GM12891 (cell line): Measurements from ENCODE around the gene TMSB4X.
A peak's percentile ranks its signal among the peaks of the same experiment; 100 is the strongest.

Experiments used
- POLR2A ChIP-seq: IDR thresholded peaks from 2 replicates; pipeline ENCODE4 v1.6.1; 2011; ENCODE audit warnings: low read depth, low read length, control low read depth
- POLR2AphosphoS5 ChIP-seq: IDR thresholded peaks from 2 replicates; pipeline ENCODE4 v1.6.1; 2011; ENCODE audit warnings: low read depth, low read length, control low read depth
- SPI1 ChIP-seq: IDR thresholded peaks from 2 replicates; pipeline ENCODE4 v1.6.1; 2011; ENCODE audit warnings: low read depth, low read length, control low read depth
- TAF1 ChIP-seq: IDR thresholded peaks from 2 replicates; pipeline ENCODE4 v1.6.1; 2011; ENCODE audit warnings: low read depth, low read length, control low read depth

DNA sequence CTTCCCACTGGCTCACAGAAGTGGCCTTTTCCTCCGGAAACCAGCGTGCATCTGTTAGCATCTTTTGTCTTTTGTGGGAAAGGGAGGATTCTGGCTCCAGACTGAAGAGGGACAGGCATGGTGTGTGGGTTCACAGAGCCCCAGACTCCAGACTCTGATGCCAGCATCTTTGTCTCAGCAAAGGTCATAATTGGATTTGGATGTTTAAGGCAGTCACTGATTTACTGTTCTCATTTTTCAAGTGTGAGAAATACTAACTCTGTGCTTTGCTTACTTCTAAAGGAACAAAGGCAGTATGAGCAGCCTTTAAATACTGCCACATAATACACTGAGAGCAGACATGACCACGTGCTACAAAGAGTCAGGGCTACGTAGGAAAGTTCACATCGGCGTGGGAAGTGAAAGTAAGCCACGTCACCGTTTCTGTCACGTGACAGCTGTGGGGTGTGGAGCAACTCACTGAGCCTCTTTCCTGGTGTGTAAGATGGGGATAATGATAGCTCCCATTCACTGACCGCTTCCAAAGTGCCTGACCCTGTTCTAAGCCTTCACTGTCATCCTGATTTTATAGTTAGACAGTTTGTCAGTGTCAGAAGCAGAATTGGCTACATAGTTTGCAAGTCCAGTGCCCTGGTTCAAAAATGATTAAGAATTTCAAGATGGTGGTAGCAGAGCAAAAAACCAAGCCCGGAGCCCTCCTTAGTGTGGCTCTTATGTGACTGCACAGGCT lies 24.8 kb upstream of the TMSB4X start:
- TF ChIP-seq POLR2A = peak; percentile 98
- peak; percentile 98 for TF ChIP-seq POLR2AphosphoS5
- TF ChIP-seq SPI1 = peak; percentile 77
- peak; percentile 49; the same call in 1 of the 2 replicates for TF ChIP-seq TAF1
